Glutamatergic neuron (in vitro differentiated cells): ENCODE results near the gene DNAJC4. TPM values are rescaled to one million over a fixed set of nuclear protein-coding genes. Genes with fewer than 3 reads are reported as not detected.
"Not testable (repeated sequence)": the region's sequence is repeated elsewhere in the genome, so short reads cannot be mapped to it uniquely, and the experiment has no call there.

ENCODE experiments used
- DNase-seq: peaks from one replicate; pipeline ENCODE4 v3.0.0; 2022
- H3K27ac Mint-ChIP-seq: one replicate; pipeline ENCODE4 v1.8.0; 2020; ENCODE audit warnings: mild to moderate bottlenecking, mixed read lengths, inconsistent platforms; ENCODE audit not compliant: unreplicated experiment
- H3K27me3 Mint-ChIP-seq: one replicate; pipeline ENCODE4 v1.8.0; 2020; ENCODE audit warnings: mild to moderate bottlenecking, moderate library complexity, mixed read lengths, inconsistent platforms; ENCODE audit not compliant: unreplicated experiment
- H3K36me3 Mint-ChIP-seq: one replicate; pipeline ENCODE4 v1.8.0; 2020; ENCODE audit warnings: mild to moderate bottlenecking, mixed read lengths, inconsistent platforms; ENCODE audit not compliant: unreplicated experiment
- H3K4me1 Mint-ChIP-seq: one replicate; pipeline ENCODE4 v1.8.0; 2020; ENCODE audit warnings: mild to moderate bottlenecking, low read depth, mixed read lengths, inconsistent platforms; ENCODE audit not compliant: unreplicated experiment
- H3K4me3 Mint-ChIP-seq: one replicate; pipeline ENCODE4 v1.8.0; 2020; ENCODE audit warnings: mild to moderate bottlenecking, mixed read lengths, inconsistent platforms; ENCODE audit not compliant: unreplicated experiment
- H3K9me3 Mint-ChIP-seq: one replicate; pipeline ENCODE4 v1.8.0; 2020; ENCODE audit warnings: mild to moderate bottlenecking, moderate library complexity, mixed read lengths, inconsistent platforms; ENCODE audit not compliant: unreplicated experiment
- CTCF ChIP-seq: fragments of 200-600 bp; sonication (generic); IDR thresholded peaks from one replicate; pipeline ENCODE4 v1.5.0; 2021; ENCODE audit not compliant: partially characterized antibody, unreplicated experiment
- total RNA-seq: library from RNA; stranded (reverse); fragmentation: NEBNext Ultra II Directional; extraction: Animal tissue kit (Norgen Biotek cat#: 25700); gene quantifications from one replicate; pipeline ENCODE4 v1.2.1, GENCODE V29; 2021; ENCODE audit not compliant: unreplicated experiment

The DNAJC4 gene
- total RNA-seq, 1 donor from 2014 or later: 30.5 TPM

- no peak for TF ChIP-seq CTCF
- Mint-ChIP-seq H3K27ac (peak overlapping the region; percentile 77), H3K4me3 (peak overlapping the region; percentile 88), H3K36me3 (no peaks in the 10 kb centered on the region), H3K9me3 (peaks cover 19% of the 10 kb centered on the region), H3K4me1 (peaks cover 7% of the 10 kb centered on the region), H3K27me3 (peaks cover 6% of the 10 kb centered on the region)
- peak; percentile 70 for DNase-seq
Measured at GRCh38 chr11:64245797-64246620, 15.7 kb downstream of the DNAJC4 start.

- not testable (repeated sequence) for H3K27ac Mint-ChIP-seq, H3K27me3 Mint-ChIP-seq, H3K36me3 Mint-ChIP-seq, H3K4me1 Mint-ChIP-seq, H3K4me3 Mint-ChIP-seq, DNase-seq
- H3K9me3 Mint-ChIP-seq: peaks cover 19% of the 10 kb centered on the region
Measured at GRCh38 chr11:64246621-64246870, 16.2 kb downstream of the DNAJC4 start.

- H3K27ac Mint-ChIP-seq: peak within 1 kb of the TSS; percentile 94
- H3K36me3 Mint-ChIP-seq: no peaks in the 10 kb centered on the region
- TF ChIP-seq CTCF: peak; percentile 38
- H3K27me3 Mint-ChIP-seq: peaks cover 10% of the 10 kb centered on the region
- H3K4me3 Mint-ChIP-seq: peak within 1 kb of the TSS; percentile 95
- H3K4me1 Mint-ChIP-seq: peaks cover 7% of the 10 kb centered on the region
- DNase-seq: peak; percentile 93
- H3K9me3 Mint-ChIP-seq: peaks cover 19% of the 10 kb centered on the region
Measured at GRCh38 chr11:64246871-64247728, 16.8 kb downstream of the DNAJC4 start, which contains the start of gene PPP1R14B. Gene PPP1R14B, minus strand, starts transcription at chr11:64246943. Its CDS starts 270 bp downstream, at chr11:64246673.

GRCh38 chr11:64247729-64248531 lies 17.6 kb downstream of the DNAJC4 start:
- DNase-seq: no peak
- H3K4me1 Mint-ChIP-seq: peaks cover 7% of the 10 kb centered on the region
- peak overlapping the region; percentile 94 for H3K27ac Mint-ChIP-seq
- TF ChIP-seq CTCF: no peak
- peaks cover 10% of the 10 kb centered on the region for H3K27me3 Mint-ChIP-seq
- peak overlapping the region; percentile 95 for H3K4me3 Mint-ChIP-seq
- H3K36me3 Mint-ChIP-seq: no peaks in the 10 kb centered on the region
- H3K9me3 Mint-ChIP-seq: peaks cover 19% of the 10 kb centered on the region

GRCh38 chr11:64248578-64248977 lies 18.2 kb downstream of the DNAJC4 start:
- Mint-ChIP-seq H3K9me3 (peaks cover 16% of the 10 kb centered on the region), H3K27ac (peak overlapping the region; percentile 94), H3K27me3 (peaks cover 8% of the 10 kb centered on the region), H3K4me1 (peaks cover 8% of the 10 kb centered on the region), H3K36me3 (no peaks in the 10 kb centered on the region), H3K4me3 (peak overlapping the region; percentile 95)
- no peak for DNase-seq
- no peak for TF ChIP-seq CTCF
